Adrenal gland (tissue), 5 donors: ENCODE results near the gene SULT1C2.

ENCODE experiments used
- POLR2A ChIP-seq, 2 donors: fragments of 450-650 bp; IDR thresholded peaks; one replicate each; pipeline ENCODE4 v1.6.1; 2017; ENCODE audit warnings: antibody characterized with exemption in 2 of 2, mild to moderate bottlenecking in 2 of 2, moderate library complexity in 1 of 2
- TF ChIP-seq, protein P1 (sequence below), 6 experiments: fragments of 450-650 bp in 4 of 6; fragments of 200-600 bp in 2 of 6; sonication (generic) in 1 of 6; IDR thresholded peaks; 1 replicate in 5 of 6; 2 replicates in 1 of 6; pipeline versions ENCODE4 v1.5.1 to v1.8.0; 2016 to 2021; ENCODE audit warnings: antibody characterized with exemption in 6 of 6, mild to moderate bottlenecking in 2 of 6, moderate library complexity in 1 of 6
- donor health status: DM: no; HTN: no; CAD: no.

DNA sequence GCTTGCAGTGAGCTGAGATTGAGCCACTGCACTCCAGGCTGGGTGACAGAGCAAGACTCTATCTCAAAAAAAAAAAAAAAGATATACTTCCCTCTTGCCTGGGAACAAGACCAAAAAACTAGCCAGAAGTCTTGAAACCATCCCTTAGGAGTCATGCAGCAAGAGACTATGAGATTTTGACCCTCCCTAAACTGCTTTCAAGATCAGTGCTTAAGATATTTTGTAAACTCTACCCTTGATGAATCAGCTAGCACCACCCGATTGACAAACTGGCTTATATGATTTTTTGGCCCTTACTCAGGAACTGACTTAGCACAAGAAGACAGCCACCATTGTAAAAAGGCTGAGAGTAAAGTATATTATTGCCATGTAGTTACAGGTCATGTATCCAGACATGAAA, 45.1 kb upstream of the SULT1C2 start:
- TF ChIP-seq, protein P1, sequence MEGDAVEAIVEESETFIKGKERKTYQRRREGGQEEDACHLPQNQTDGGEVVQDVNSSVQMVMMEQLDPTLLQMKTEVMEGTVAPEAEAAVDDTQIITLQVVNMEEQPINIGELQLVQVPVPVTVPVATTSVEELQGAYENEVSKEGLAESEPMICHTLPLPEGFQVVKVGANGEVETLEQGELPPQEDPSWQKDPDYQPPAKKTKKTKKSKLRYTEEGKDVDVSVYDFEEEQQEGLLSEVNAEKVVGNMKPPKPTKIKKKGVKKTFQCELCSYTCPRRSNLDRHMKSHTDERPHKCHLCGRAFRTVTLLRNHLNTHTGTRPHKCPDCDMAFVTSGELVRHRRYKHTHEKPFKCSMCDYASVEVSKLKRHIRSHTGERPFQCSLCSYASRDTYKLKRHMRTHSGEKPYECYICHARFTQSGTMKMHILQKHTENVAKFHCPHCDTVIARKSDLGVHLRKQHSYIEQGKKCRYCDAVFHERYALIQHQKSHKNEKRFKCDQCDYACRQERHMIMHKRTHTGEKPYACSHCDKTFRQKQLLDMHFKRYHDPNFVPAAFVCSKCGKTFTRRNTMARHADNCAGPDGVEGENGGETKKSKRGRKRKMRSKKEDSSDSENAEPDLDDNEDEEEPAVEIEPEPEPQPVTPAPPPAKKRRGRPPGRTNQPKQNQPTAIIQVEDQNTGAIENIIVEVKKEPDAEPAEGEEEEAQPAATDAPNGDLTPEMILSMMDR (IDR thresholded peaks at IDR 0.05) = no peak
- TF ChIP-seq POLR2A (IDR thresholded peaks at IDR 0.05) = no peak
